Neuronal stem cell (in vitro differentiated cells): ENCODE data around the gene TBC1D14.

Experiments
- DNase-seq: peaks from one replicate; pipeline ENCODE4 v3.0.0-alpha.2; 2013; ENCODE audit warnings: low spot score
- H2AFZ ChIP-seq: one replicate; pipeline ENCODE4 v1.6.1; 2013; ENCODE audit warnings: mild to moderate bottlenecking, low read length, inconsistent platforms
- H2AK5ac ChIP-seq: 2 replicates; pipeline ENCODE4 v1.6.1; 2013; ENCODE audit warnings: low read depth, mild to moderate bottlenecking, inconsistent platforms, low read length, moderate library complexity, mixed read lengths
- H2BK120ac ChIP-seq: 2 replicates; pipeline ENCODE4 v1.6.1; 2013; ENCODE audit warnings: low read depth, mild to moderate bottlenecking, inconsistent platforms, low read length, moderate library complexity, mixed read lengths
- H2BK12ac ChIP-seq: one replicate; pipeline ENCODE4 v1.6.1; 2013; ENCODE audit warnings: low read length, inconsistent platforms
- H2BK15ac ChIP-seq: 2 replicates; pipeline ENCODE4 v1.6.1; 2013; ENCODE audit warnings: mild to moderate bottlenecking, low read length, inconsistent platforms, mixed read lengths
- H2BK5ac ChIP-seq: one replicate; pipeline ENCODE4 v1.6.1; 2013; ENCODE audit warnings: inconsistent platforms, mild to moderate bottlenecking, low read length, moderate library complexity
- H3K14ac ChIP-seq: one replicate; pipeline ENCODE4 v1.6.1; 2013; ENCODE audit warnings: low read length, inconsistent platforms
- H3K18ac ChIP-seq: 2 replicates; pipeline ENCODE4 v1.6.1; 2013; ENCODE audit warnings: low read length, inconsistent platforms
- H3K23ac ChIP-seq: 2 replicates; pipeline ENCODE4 v1.6.1; 2013; ENCODE audit warnings: low read depth, mild to moderate bottlenecking, mixed read lengths, low read length, inconsistent platforms; ENCODE audit not compliant: poor library complexity
- H3K27ac ChIP-seq: replicated peaks from 3 replicates; pipeline ENCODE4 v1.5.1; 2013; ENCODE audit warnings: low read length, inconsistent platforms
- H3K27me3 ChIP-seq, 3 experiments: 2 replicates each; pipeline ENCODE4 v1.6.1; 2013; ENCODE audit warnings: low read length in 3 of 3, mild to moderate bottlenecking in 2 of 3, inconsistent platforms in 1 of 3, low read depth in 1 of 3, mixed read lengths in 1 of 3, moderate library complexity in 1 of 3; ENCODE audit not compliant: control insufficient read depth in 3 of 3, insufficient read depth in 3 of 3
- H3K36me3 ChIP-seq, 2 donors: replicated peaks in 1 of 2; 2 replicates each; pipeline ENCODE4 v1.6.1; 2013; ENCODE audit warnings: low read length in 2 of 2; ENCODE audit not compliant: control insufficient read depth in 2 of 2, insufficient read depth in 2 of 2
- H3K4ac ChIP-seq: 2 replicates; pipeline ENCODE4 v1.6.1; 2013; ENCODE audit warnings: inconsistent platforms, mild to moderate bottlenecking, low read length, moderate library complexity
- H3K4me1 ChIP-seq, 2 donors: 1 replicate in 1 of 2; 2 replicates in 1 of 2; pipeline ENCODE4 v1.6.1; 2013; ENCODE audit warnings: low read length in 2 of 2, low read depth in 1 of 2; ENCODE audit not compliant: control insufficient read depth in 2 of 2, insufficient read depth in 1 of 2
- H3K4me2 ChIP-seq: one replicate; pipeline ENCODE4 v1.6.1; 2013; ENCODE audit warnings: mild to moderate bottlenecking, low read length, inconsistent platforms; ENCODE audit not compliant: insufficient read depth, poor library complexity, severe bottlenecking
- H3K4me3 ChIP-seq, 2 donors: 2 replicates each; pipeline ENCODE4 v1.5.1; 2013; ENCODE audit warnings: low read length in 2 of 2, mild to moderate bottlenecking in 2 of 2, inconsistent platforms in 1 of 2, moderate library complexity in 1 of 2
- H3K79me1 ChIP-seq: one replicate; pipeline ENCODE4 v1.6.1; 2013; ENCODE audit warnings: low read depth, mild to moderate bottlenecking, inconsistent platforms, low read length, moderate library complexity
- H3K9ac ChIP-seq: one replicate; pipeline ENCODE4 v1.6.1; 2013; ENCODE audit warnings: mild to moderate bottlenecking, low read depth, low read length, inconsistent platforms; ENCODE audit not compliant: poor library complexity
- H3K9me3 ChIP-seq, 2 donors: replicated peaks in 1 of 2; 2 replicates each; pipeline versions ENCODE3 to v1.6.1; 2013; ENCODE audit warnings: low read length in 2 of 2, mild to moderate bottlenecking in 2 of 2, inconsistent platforms in 1 of 2, low read depth in 1 of 2, mixed read lengths in 1 of 2, moderate library complexity in 1 of 2; ENCODE audit not compliant: control insufficient read depth in 2 of 2, insufficient read depth in 1 of 2
- H4K8ac ChIP-seq: one replicate; pipeline ENCODE4 v1.6.1; 2013; ENCODE audit warnings: low read depth, mild to moderate bottlenecking, inconsistent platforms, low read length, moderate library complexity
- H4K91ac ChIP-seq: one replicate; pipeline ENCODE4 v1.6.1; 2013; ENCODE audit warnings: low read length, low read depth, mild to moderate bottlenecking, inconsistent platforms; ENCODE audit not compliant: poor library complexity
- WGBS, 2 donors: extraction: QIAGEN DNeasy Blood & Tissue Kit; methylation state at CpG; one replicate each; pipeline ENCODE4 v1.1.7; 2013; ENCODE audit warnings: missing lambda C conversion rate in 2 of 2, mixed read lengths in 1 of 2; ENCODE audit not compliant: insufficient read length in 2 of 2, insufficient replicate concordance in 1 of 2; ENCODE audit errors: extremely low coverage in 2 of 2; 5-methylcytosine and 5-hydroxymethylcytosine counted together

TBC1D14 gene

DNA sequence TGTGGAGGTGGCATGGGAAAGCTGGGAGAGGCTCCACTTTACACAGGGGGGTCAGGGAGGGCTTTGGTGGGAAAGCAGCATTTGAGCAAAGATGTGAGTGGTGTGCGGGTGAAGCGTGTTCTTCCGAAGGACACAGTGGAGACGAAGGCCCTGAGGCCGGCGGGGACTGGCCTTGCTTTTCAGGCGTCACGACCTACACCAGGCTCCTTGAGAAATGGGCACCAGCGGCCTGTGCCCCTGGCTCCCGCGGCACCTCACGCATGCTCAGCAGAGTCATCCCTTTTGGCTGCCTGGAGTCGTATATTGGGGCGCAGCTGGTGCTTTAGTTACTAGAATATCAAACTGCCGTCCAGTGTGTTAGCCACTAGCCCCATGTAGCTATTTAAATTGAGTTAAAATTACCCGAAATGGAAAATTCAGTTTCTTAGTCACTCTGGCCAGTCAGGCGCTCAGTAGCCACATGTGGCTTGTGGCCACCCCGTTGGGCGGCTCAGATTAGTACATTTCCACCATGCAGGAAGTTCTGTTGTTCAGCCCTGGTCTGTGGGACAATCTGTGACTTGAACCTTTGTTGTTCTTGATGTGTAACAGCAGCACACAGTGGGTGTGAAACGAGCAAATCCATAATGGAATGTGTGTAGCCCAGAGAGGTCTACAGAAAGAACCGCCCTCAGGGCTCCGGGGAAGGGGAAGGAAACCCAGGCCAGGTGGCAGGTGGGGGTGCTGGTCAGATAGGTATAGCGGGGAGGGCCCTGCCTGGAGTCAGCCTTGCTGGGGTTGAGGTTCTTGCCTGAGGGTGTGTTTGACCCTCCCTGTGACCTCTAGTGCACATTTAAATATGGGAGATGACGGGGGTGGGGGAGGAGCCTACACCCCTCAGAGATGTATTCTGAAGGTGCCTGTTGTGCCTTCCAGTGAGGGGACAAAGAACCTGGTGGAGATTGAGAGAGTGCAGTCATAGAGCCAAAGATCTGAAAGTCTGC is 30.4 kb downstream of the TBC1D14 start:
- Histone ChIP-seq H3K23ac (no peak overlapping the region), H3K4me1 (peaks cover 26 to 36% of the 10 kb centered on the region in 2 donors), H3K36me3 (peaks cover 0 to 5% of the 10 kb centered on the region in 2 donors), H2BK5ac (no peak overlapping the region), H3K4me3 (no peak overlapping the region), H3K27me3 (no peaks in the 10 kb centered on the region), H3K18ac (no peak overlapping the region), H2BK120ac (no peak overlapping the region), H3K79me1 (peaks cover 5% of the 10 kb centered on the region), H2AK5ac (no peak overlapping the region), H4K91ac (no peak overlapping the region), H3K4me2 (no peak overlapping the region), H2AFZ (no peak overlapping the region), H3K27ac (no peak overlapping the region), H3K14ac (no peak overlapping the region), H3K4ac (no peak overlapping the region), H3K9me3 (peaks cover 0 to 2% of the 10 kb centered on the region in 2 donors), H3K9ac (no peak overlapping the region), H4K8ac (no peak overlapping the region), H2BK15ac (no peak overlapping the region), H2BK12ac (no peak overlapping the region)
- DNase-seq = no peak
- WGBS, 2 donors = no CpG with 5 or more reads among the region's 24 CpGs

DNA sequence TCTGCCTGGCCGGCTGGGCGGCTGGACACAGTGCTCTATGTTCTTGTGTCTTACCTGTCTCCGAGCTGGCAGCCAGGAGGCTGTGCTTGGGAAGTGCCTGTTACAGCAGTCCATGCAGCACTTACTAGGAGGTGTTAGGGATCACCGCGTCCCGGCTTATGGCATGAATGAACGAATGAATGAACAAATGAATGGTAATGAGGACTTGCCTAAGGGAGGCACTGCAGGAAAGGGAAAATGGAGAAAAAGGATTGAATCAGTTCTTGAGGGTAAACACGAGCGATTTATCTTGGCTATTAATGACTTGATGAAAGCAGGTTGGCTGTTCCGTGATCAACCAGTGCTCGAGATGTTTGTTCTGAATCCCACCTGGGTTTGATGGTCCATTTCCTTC is 31.1 kb downstream of the TBC1D14 start:
- no peaks in the 10 kb centered on the region for H3K27me3 ChIP-seq
- no peak overlapping the region for H3K4me2 ChIP-seq
- no peak overlapping the region for H3K27ac ChIP-seq
- no peak overlapping the region for H4K91ac ChIP-seq
- H3K14ac ChIP-seq = no peak overlapping the region
- WGBS, 2 donors = no CpG with 5 or more reads among the region's 11 CpGs
- no peak overlapping the region for H3K4ac ChIP-seq
- H3K9me3 ChIP-seq = peaks cover 0 to 2% of the 10 kb centered on the region in 2 donors
- no peak overlapping the region for H2AFZ ChIP-seq
- no peak overlapping the region for H3K9ac ChIP-seq
- H2BK15ac ChIP-seq = no peak overlapping the region
- H3K79me1 ChIP-seq = peaks cover 5% of the 10 kb centered on the region
- no peak for DNase-seq
- peaks cover 0 to 5% of the 10 kb centered on the region in 2 donors for H3K36me3 ChIP-seq
- H4K8ac ChIP-seq = no peak overlapping the region
- no peak overlapping the region for H2BK120ac ChIP-seq
- no peak overlapping the region for H2AK5ac ChIP-seq
- H3K4me1 ChIP-seq = peaks cover 26 to 36% of the 10 kb centered on the region in 2 donors
- no peak overlapping the region for H3K18ac ChIP-seq
- H2BK12ac ChIP-seq = no peak overlapping the region
- H3K23ac ChIP-seq = no peak overlapping the region
- no peak overlapping the region for H3K4me3 ChIP-seq
- no peak overlapping the region for H2BK5ac ChIP-seq

DNA sequence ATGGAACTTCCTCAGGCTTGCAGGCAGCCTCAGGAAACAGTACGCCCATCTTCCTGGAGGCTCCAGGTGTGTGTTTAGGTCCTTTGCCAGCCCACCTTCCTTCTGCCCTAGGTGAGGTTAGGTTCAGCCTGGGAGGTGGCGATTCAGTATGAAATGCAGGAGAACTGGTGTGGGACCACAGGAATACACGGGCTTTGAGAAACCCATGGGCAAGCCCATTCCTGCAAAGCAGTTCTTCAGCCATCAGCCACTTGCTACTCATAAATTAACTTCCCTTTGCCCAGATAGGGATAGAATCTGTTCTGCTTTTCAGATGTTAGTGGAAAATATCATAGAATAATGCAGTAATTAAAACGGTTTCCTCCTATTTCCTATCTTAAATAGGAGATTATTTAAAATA is 32.2 kb downstream of the TBC1D14 start:
- peaks cover 5% of the 10 kb centered on the region for H3K79me1 ChIP-seq
- H3K4me3 ChIP-seq = no peak overlapping the region
- WGBS, 2 donors = no CpG with 5 or more reads among the region's 4 CpGs
- no peak overlapping the region for H3K14ac ChIP-seq
- H3K4me1 ChIP-seq = peaks cover 26 to 36% of the 10 kb centered on the region in 2 donors
- no peak overlapping the region for H3K18ac ChIP-seq
- no peak overlapping the region for H3K4me2 ChIP-seq
- H2BK5ac ChIP-seq = no peak overlapping the region
- no peak overlapping the region for H2BK15ac ChIP-seq
- H3K4ac ChIP-seq = no peak overlapping the region
- H2AK5ac ChIP-seq = no peak overlapping the region
- no peak overlapping the region for H3K27ac ChIP-seq
- peaks cover 0 to 3% of the 10 kb centered on the region in 2 donors for H3K36me3 ChIP-seq
- no peak overlapping the region for H3K9ac ChIP-seq
- no peak overlapping the region for H3K23ac ChIP-seq
- H4K8ac ChIP-seq = no peak overlapping the region
- no peak overlapping the region for H2BK120ac ChIP-seq
- DNase-seq = no peak
- H2AFZ ChIP-seq = no peak overlapping the region
- H2BK12ac ChIP-seq = no peak overlapping the region
- H3K27me3 ChIP-seq = no peaks in the 10 kb centered on the region
- no peak overlapping the region for H4K91ac ChIP-seq
- peaks cover 0 to 2% of the 10 kb centered on the region in 2 donors for H3K9me3 ChIP-seq

- no CpG with 5 or more reads among the region's 7 CpGs for WGBS, 2 donors
- H3K4me1 ChIP-seq = peaks cover 26 to 35% of the 10 kb centered on the region in 2 donors
Observed at GRCh38 chr4:6942238-6942800, 32.7 kb downstream of the TBC1D14 start.

More at GRCh38 chr4:6942238-6942800, 32.7 kb downstream of the TBC1D14 start:
- Histone ChIP-seq H3K14ac (no peak overlapping the region), H2AK5ac (no peak overlapping the region), H3K27me3 (no peaks in the 10 kb centered on the region), H3K79me1 (peaks cover 5% of the 10 kb centered on the region), H3K27ac (no peak overlapping the region), H2AFZ (no peak overlapping the region), H3K23ac (no peak overlapping the region), H3K4ac (no peak overlapping the region), H3K36me3 (peaks cover 0 to 3% of the 10 kb centered on the region in 2 donors), H3K9me3 (peaks cover 0 to 2% of the 10 kb centered on the region in 2 donors), H3K4me2 (no peak overlapping the region), H3K18ac (no peak overlapping the region), H3K9ac (no peak overlapping the region), H2BK12ac (no peak overlapping the region), H3K4me3 (no peak overlapping the region), H4K8ac (no peak overlapping the region), H2BK120ac (no peak overlapping the region), H2BK5ac (no peak overlapping the region), H2BK15ac (no peak overlapping the region), H4K91ac (no peak overlapping the region)
- no peak for DNase-seq
